ENCODE data around the gene PRSS8.

Gene PRSS8

GRCh38 chr16:31082368-31083045 is 53.0 kb downstream of the PRSS8 start:
- H3K4me3 ChIP-seq (ENCODE audit: low read length), result no peak overlapping the region
- DNase-seq (ENCODE audit: low read depth), result no peak
- no peak for TF ChIP-seq CTCF (conservative IDR thresholded peaks at IDR 0.05; ENCODE audit: low read depth, low read length)

Measured in retinal pigment epithelial cell (primary cell).